Tongue (tissue), 2 donors: Measurements from ENCODE around the gene CTNNBL1. TPM values are rescaled to one million over a fixed set of nuclear protein-coding genes. Genes with fewer than 3 reads are reported as not detected.
"Not testable (repeated sequence)": the region's sequence is repeated elsewhere in the genome, so short reads cannot be mapped to it uniquely, and the experiment has no call there.

Experiments used
- DNase-seq: peaks from one replicate; pipeline ENCODE4 v3.0.0-alpha.2; 2015
- total RNA-seq: library from RNA; depleted of rRNA; stranded (reverse); fragments of >200 nt; gene quantifications from one replicate; pipeline ENCODE4 v1.2.3, GENCODE V29; 2014

CTNNBL1 gene, protein sequence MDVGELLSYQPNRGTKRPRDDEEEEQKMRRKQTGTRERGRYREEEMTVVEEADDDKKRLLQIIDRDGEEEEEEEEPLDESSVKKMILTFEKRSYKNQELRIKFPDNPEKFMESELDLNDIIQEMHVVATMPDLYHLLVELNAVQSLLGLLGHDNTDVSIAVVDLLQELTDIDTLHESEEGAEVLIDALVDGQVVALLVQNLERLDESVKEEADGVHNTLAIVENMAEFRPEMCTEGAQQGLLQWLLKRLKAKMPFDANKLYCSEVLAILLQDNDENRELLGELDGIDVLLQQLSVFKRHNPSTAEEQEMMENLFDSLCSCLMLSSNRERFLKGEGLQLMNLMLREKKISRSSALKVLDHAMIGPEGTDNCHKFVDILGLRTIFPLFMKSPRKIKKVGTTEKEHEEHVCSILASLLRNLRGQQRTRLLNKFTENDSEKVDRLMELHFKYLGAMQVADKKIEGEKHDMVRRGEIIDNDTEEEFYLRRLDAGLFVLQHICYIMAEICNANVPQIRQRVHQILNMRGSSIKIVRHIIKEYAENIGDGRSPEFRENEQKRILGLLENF
- 40.2 TPM for total RNA-seq

DNA sequence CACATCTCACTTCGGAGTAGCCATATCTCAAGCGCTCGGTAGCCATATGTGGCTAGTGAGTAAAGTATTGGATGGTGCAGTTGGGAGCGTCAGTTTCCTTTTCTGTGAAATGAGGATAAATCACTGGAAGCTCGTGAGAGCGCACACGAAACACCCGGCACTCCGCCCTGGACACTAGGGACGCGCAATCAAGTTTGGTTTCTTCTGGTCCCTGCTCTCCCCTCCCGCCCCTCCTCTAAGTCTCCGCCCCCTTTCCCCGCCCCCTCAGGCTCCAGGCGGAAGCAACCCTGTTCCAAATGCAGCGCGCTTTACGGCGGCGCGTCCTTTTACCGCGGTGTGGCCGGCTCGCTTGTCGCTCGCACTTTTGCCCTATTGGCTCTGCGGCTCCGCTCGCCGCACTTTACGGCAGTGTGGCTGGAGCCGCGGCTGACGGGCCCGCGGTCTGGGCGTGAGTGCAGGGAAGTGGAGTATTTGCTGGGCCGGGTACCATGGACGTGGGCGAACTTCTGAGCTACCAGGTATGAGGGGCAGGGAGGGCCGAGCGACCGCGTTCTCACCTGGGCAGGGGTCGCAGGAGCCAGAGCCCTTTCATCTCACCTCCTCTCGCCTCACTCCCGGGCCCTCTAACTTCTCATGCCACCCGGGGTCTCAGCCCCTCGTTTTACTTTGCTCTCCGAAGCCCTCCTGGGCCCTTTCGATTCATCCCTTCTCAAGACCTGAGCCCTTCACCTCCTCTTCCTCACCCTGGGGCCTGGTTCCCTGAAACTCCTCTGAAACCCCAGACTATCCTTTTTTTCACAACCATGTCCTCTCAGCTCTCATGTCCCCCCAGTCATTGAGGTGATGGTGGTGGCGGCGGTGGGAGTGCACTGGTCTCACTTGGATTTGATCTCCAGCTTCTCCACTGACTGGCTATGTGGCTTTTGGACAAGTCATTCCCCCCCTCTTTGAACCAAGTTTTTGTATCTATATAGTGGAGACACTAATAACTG lies at the start of gene CTNNBL1:
CTNNBL1 (plus strand) TSS at position 396 of the 992 bp plus-strand sequence; CDS start at position 489, 93 bp downstream.
- peak; percentile 99 for DNase-seq

DNA sequence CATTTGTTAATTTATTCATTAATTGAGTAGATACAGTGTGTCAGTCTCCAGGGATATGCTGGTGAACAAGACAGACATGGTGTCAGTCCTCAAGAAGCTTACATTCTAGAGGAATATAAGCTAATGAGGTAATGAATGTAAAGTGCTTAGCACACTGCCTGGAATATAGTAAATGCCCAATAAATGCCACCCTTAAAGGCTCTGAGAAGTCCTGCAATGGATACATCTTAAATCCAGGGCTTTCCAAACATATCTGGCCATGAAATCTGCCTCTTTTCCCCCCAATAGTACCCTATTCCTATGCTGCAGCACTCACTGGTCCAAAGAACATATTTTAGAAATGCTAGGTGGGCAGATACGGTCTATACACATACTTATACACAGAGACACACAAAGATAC lies 49.2 kb upstream of the CTNNBL1 start:
- no peak for DNase-seq

DNA sequence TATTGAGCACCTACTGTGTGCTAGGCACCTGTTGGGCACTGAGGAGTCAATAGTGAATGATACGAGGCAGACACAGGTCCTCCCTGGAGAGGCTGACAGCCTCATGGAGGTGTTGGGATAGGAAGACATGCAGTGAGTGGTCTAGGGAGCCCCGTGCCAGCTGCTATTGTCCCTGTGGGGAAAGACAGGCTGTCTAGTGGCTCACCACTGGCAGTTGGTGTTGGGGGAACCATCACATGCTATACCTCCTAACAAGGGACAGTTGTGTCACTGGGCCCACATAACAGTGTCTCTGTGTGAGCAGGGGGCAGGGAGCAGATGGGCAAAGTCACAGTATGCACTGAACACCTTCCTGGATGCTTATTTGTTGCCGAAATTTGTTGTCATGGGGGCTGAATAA lies 45.9 kb upstream of the CTNNBL1 start:
- no peak for DNase-seq

DNA sequence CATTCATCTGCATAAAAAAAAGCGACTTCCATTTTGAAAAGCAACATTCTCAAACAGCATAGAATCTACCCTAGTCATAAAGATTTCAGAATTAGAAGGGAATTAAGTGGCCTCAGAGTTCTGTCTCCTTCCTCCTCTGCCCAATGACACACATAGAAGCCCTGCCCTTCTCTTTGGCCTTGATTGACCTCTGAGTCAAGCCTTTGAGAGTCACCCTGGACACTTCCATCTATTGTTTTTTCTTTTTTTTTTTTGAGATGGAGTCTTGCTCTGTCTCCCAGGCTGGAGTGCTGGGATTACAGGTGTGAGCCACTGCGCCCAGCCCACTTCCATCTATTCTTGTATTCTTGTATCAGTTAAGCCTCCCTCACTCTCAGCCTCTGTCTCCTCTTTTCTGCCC lies 44.8 kb upstream of the CTNNBL1 start:
- DNase-seq, result no peak

DNA sequence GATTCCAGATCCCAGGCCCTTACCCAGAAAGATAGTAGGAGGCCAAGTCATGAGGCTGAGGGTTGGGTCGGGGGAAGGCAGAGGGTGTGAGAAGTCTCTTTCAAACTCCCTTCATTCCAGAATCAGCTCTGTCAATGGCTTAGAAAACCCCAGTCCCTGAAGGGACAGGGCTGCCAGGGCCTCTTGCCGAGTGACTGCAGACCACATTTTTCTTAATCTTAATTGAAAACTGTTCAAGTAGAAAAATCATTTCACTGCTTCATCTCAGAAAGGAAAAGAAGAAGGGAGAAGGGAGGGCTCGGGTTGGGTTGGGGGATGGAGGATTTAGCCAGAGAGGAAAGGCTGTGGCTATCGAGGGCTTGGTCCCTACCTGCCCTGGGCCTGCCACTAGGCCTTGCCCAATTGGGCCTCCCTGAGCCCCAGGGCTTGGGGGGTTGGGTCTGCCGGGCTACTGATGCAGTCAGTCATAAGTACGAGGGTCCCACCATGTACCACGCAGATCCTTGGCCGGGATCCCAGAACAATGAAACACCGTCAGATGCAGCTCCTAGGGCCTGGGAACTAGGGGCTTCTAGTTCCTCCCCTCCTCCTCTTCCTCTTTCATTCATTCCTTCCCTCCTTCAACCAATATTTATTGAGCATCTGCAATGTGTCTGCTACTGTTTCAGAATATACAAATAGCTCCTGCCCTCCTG lies 44.0 kb upstream of the CTNNBL1 start:
- no peak for DNase-seq

DNA sequence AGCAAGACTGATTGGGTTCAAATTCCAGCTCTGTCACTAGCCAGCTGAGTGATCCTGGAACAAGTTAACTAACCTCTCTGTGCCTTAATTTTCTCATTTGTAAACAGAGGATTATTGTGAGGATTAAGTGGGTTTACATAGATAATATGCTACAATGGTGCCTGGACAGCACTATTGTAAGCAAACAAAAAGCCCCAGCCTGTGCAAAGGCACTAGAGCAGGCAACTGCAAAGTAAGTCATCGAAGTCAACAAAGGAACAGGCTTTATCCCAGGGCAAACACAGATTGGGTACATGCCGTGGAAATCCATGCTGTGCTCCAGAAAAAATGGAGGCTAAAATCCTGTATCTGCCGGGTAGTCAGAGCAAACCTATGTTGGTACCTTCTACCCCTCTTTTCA lies 43.2 kb upstream of the CTNNBL1 start:
- no peak for DNase-seq

DNA sequence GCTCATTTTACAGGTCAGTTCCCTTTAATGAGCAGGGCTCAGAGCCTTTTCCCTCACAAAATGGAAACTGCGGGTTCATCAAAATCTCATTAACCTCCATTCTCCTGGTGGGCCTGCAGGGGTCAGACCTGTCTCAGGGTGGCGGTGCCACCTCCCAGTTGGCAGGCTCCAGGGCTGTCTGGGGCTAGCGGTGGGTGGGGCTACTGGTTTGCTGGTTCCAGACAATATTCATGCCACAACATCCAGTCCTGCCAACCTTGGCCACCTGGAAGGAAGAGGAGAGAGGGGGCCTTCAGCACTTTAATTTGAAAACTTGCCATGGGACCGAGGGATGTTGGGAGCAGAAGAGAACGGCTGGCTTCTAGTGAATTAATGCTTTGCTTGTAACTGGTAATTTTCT lies 41.9 kb upstream of the CTNNBL1 start:
- DNase-seq, result peak; percentile 24

DNA sequence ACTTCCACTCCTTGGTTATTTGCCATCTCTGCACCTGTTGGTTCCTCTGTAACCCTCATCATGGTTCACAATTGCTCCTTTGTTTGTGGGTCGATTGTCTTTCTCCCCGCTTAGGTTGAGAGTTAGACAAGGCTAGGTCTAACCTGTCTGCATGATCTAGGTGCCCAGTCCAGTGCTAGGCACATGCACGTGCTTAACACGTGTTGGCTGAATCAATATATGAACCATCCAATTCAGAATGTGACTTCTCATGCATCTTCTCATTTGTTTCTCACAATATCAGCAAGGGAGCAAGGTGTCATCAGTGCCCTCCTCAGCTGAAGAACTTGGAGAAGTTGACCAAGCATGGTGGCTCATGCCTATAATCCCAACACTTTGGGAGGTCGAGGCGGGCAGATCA lies 36.9 kb upstream of the CTNNBL1 start:
- no peak for DNase-seq

DNA sequence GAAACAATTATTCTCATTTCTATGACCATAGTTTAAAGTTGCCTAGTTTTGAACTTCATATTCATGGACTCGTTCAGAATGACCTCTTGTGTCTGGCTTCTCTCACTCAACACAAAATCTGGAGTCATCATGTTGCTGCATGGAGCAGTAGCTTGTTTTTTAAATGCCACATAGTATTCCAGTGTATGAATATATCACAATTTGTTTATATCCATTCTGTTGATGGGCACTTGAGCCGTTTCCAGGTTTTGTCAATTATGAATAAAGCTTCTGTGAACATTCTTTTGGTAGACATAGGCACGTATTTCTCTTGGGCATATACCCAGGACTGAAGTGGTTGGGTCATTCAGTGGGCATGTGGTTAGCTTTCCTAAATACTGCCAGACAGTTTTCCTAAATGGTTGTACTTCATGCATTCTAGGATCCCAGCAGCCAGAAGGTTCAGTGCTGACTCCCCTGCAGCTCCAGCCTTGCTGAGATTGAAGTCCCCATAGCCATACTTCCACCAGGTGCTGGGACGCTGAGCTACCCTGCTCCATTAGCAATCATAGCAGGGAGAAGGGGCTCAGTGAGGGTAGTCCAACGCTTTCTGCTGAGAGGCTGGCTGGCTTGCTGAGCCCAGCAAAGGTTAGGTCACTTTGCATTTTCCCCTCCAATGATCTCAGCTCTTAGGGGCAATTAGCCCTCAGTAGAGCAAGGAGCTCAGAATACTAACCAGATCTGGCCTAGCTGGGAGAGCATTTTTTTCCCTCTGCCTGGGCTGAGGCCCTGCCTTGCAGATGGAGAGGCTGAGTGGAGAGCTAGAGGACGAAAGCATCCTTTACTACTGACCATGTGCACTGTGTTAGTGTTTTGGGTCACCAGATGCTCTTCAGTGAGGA lies 35.7 kb upstream of the CTNNBL1 start:
- DNase-seq, result no peak

DNA sequence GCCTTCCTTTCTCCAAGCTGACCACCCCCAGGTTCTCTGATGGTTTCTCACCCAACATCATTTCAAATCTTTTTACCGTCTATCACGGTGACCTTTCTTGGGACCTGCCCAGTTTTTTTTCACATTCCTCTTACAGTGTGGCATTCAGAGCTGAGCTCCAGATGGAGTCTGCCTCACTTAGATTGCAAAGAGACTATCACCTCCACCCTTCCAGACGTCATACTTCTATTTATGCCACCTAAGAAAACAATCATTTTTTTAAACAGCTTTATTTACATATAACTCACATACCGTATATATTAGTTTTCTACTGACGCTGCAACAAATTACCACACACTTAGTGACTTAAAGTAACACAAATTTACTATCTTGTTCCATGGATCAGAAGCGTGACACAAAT lies 32.3 kb upstream of the CTNNBL1 start:
- DNase-seq, result no peak

DNA sequence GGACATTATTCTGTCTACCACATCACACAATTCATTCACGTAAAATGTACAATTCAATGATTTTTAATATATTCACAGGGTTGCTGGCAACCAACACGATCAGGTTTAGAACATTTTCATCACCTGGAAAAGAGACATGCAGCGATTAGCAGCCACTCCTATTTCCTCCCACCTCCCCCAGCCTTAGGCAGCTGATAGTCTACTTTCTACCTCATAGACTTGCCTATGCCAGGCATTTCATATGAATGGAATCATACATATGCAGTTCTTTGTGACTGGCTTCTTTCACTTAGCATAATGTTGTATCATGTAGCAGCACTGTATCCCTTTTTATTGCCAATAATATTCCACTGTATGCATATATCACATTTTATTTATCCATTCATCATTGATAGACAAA lies 31.5 kb upstream of the CTNNBL1 start:
- no peak for DNase-seq

DNA sequence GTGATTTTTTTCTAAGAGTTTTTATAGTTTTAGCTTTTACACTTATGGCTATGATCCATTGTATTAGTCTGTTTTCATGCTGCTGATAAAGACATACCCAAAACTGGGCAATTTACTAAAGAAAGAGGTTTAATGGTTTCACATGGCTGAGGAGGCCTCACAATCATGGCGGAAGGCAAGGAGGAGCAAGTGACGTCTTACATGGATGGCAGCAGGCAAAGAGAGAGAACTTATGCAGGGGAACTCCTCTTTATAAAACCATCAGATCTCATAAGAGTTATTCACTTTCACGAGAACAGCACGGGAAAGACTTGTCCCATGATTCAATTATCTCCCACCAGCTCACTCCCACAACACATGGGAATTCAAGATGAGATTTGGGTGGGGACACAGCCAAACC lies 29.2 kb upstream of the CTNNBL1 start:
- not testable (repeated sequence) for DNase-seq

DNA sequence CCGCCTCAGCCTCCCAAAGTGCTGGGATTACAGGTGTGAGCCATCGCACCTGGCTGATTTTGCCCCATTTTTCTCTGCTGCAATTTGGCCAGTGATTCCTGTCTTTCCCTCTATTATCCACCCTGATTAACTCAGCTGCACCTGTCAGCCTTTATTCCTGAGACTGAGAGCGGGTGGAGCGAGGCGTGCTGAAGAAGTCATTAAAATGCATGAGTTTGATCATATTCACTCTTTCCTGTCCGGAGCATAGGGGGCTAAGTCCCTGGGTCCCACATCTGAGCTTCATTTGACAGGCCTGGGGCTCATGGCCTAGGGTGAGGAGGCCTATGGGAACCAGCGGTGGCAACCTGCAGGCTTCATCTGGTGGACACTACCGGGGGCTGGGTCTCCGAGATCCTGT lies 25.7 kb upstream of the CTNNBL1 start:
- DNase-seq, result no peak

DNA sequence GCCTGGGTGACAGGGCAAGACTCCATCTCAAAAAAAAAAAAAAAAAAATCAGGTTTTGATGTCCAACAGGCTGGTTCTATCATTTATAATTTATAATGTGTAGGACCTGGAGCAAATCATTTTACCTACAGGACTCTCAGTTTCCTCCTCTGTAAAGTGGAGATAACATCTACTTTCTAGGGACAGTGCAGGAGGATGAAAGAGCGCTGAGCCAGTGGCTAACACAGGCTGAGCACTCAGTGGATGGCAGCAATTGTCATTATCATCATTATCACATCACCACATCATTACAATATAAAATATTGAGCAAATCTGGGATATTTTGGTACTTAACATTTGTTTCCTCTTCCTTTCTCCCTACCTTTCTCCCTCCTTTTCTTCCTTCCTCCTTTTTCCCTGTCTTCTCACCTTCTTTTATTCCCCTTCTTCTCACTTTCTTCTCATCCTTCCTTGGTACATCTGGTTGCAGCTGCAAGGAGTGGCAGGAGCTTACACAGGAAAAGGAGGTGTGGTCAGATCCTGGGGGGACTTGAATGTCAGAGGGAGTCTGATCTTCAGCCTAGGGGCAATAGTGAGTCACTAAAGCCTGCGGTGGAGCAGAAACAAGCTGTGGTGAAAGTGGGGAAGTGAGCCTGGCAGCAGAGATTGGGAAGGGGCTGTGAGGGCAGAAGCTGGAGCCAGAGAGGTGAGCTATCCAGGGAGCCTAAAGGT lies 24.6 kb upstream of the CTNNBL1 start:
- DNase-seq, result no peak

DNA sequence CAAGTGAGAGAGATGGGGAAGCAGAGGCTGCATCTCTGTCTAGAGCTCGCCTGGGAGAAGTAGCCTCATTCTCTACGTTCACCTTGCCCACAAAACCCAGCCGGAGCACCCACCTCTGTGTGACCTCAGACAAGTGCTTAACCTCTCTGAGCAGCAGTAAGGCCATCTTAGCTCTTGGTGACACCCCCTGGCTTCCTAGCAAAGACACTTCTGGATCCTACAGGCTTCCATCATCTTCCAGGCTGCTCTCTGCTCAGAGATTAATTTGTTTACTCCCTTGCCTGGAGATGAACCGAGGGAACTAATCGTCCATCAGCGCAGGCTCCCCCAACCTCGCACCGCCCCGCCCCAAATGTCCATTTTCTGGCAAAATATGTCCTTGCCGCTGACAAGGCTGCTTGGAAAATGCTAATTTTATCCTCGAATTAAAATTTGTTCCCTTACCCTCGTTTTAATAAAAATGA lies 24.0 kb upstream of the CTNNBL1 start:
- DNase-seq, result no peak

DNA sequence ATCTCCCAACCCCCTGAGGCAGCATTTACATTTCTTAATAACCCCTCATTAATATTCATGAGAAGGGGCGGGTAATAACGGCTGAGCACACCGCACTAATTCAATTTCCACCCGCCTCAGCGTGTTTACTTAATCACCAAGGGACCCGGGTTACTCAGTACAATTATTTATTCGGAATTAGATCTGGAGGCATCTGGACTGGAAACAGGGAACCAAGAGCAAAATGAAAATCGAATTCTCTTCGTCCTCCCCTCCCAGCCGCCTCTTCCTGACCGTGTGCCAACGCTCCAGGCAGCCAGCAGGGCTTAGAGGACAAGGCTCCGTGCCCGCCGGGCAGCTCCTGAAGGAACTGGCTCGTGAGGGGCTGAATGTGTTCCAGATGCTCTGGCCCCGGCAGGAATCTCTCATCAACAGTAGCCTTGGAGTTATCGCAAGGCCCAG lies 23.5 kb upstream of the CTNNBL1 start:
- DNase-seq, result peak; percentile 70

DNA sequence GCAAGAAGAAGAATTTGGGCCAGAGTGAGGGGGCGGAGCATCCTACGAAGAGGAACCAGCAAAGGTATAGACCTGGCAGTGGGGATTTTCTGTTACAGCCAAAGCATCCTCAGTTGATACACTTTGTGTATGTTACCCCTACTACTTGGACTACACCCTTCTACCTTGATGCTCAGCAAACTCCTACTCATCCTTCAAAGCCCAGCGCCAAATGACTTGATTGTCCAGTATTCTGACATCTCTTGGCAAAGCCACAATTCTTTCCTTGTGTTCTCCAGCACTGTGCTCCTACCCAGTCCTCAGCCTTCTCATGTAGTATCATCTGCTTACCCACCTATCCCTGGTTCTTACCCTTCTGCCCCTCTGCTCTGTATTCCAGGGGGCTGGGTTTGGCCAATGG lies 21.7 kb upstream of the CTNNBL1 start:
- DNase-seq, result no peak

DNA sequence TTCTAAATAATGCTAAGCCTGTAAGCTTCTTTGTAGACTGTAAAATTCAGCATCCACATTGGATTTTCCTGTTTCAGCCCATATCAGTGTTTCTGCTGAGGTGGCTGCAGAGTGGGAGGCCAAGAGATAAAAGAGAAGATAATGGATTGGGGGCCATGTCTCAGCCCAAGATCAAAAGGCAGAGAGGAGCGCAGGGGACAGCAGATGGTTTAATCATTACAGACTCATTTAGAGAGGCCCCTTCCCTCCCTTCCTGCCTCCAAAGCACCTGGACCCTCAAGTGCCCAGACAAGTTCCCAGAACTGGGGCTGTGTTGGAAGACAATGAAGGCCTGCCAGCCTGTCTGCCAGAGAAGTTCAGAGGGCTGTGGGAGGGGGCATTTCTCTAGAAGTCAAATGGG lies 20.4 kb upstream of the CTNNBL1 start:
- DNase-seq, result no peak

DNA sequence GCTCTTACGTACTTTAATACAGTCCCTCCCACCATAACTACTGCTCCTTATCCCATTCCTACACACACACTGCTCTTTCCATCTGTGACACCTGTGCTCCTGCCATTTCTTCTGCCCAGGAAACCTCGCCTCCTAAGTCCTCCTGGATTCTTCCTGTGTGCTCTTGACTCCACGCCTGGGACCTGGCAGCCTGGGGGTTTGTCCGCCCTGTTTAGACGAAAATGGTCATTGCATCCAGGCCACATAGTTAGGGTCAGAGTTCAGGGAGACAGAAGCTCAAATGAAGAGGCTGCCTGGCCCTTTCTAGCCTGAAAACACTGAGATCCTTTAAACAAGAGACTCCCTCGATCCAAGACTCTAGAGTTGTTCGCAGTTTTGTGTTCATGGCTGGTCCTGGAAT lies 17.4 kb upstream of the CTNNBL1 start:
- DNase-seq, result no peak
